ENCODE results near the gene SSU72.
"Not testable (repeated sequence)": the region's sequence is repeated elsewhere in the genome, so short reads cannot be mapped to it uniquely, and the experiment has no call there.

Gene SSU72

DNA sequence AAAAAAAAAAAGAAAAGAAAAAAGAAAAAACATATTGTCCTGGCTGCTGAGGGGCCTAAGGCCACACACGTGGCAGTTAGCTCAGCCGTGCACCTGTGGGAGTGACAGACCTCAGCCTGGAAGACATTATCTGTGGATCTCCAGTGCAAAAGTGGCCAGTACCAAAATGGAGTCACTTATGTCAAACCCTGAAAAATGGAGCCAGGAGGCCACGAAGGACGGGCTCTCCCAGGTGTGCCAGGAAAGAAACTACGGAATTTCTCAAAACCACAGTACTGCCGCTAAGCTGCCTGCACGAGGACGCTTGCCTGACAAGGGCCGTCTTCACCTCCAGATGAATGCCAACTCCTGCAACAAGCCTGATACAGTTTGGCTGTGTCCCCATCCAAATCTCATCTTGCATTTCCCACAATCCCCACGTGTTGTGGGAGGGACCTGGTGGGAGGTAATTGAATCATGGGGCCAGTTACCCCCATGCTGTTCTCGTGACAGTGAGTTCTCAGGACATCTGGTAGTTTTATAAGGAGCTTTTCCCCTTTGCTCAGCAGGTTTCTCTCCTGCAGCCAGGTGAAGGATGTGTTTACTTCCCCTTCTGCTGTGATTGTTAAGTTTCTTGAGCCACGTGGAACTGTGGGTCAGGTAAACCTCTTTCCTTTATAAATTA is 35.3 kb upstream of the SSU72 start:
- no peak for DNase-seq

DNA sequence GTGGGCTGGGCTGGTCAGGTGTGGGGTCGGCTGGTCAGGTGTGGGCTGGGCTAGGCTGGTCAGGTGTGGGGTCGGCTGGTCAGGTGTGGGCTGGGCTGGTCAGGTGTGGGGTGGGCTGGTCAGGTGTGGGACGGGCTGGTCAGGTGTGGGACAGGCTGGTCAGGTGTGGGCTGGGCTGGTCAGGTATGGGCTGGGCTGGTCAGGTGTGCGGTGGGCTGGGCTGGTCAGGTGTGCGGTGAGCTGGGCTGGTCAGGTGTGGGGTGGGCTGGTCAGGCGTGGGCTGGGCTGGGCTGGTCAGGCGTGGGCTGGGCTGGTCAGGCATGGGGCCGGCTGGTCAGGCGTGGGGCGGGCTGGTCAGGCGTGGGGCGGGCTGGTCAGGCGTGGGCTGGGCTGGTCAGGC is 31.6 kb upstream of the SSU72 start:
- DNase-seq, result no peak

DNA sequence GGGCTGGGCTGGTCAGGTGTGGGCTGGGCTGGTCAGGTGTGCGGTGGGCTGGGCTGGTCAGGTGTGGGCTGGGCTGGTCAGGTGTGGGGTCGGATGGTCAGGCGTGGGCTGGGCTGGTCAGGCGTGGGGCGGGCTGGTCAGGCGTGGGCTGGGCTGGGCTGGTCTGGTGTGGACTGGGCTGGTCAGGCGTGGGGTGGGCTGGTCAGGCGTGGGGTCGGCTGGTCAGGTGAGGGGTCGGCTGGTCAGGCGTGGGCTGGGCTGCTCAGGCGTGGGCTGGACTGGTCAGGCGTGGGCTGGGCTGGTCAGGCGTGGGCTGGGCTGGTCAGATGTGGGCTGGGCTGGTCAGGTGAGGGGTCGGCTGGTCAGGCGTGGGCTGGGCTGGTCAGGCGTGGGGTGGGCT is 31.1 kb upstream of the SSU72 start:
- no peak for DNase-seq

DNA sequence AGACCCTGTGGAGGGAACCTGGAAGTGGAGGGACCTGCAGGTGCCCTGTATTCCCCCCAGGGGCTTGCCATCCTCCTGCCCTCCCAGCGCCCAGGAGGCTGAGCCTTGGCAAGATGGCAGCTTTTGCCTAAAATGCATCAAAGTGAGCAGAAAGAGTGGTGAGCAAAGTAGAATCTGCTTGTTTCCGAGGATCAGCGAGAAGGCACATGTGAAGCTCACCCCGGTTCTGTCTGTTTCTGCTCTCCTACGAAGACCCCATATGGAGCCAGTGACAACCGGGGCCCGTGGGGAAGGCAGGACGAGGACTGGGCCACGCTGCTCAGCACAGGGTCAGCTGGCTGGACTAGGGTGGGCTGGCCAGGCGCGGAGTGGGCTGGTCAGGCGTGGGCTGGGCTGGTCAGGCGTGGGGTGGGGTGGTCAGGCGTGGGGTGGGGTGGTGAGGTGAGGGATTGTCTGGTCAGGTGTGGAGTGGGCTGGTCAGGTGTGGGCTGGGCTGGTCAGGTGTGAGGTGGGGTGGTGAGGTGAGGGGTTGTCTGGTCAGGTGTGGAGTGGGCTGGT is 30.4 kb upstream of the SSU72 start:
- no peak for DNase-seq

DNA sequence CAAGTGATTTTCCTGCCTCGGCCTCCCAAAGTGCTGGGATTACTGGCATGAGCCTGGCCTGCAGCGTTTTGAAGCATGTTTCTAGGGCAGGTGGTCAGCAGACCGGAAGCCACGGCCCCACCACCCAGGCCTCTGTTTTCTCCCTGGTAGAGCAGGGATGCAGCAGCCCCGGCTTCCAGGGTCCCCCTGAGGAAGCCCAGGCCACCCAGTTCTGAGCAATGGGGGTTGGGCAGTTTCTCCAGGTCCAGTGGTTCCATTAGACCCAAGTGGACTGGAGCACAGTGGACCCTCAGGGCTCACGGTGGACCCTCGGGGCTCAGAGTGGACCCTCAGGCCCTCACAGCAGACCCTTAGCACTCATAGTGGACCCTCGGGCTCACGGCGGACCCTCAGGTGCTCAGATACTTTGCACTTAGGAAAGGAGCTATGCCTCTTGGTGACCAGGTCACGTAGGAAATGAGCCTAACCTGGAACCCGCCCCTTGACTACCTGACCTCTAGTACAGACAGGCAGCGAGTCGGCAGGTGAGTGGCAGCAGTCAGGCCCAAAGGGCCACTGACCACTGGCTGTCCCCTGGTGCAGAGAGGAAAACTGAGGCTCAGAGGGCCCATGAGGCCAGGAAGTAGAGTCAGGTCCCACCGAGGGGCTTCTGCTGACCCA is 29.8 kb upstream of the SSU72 start:
- no peak for DNase-seq

DNA sequence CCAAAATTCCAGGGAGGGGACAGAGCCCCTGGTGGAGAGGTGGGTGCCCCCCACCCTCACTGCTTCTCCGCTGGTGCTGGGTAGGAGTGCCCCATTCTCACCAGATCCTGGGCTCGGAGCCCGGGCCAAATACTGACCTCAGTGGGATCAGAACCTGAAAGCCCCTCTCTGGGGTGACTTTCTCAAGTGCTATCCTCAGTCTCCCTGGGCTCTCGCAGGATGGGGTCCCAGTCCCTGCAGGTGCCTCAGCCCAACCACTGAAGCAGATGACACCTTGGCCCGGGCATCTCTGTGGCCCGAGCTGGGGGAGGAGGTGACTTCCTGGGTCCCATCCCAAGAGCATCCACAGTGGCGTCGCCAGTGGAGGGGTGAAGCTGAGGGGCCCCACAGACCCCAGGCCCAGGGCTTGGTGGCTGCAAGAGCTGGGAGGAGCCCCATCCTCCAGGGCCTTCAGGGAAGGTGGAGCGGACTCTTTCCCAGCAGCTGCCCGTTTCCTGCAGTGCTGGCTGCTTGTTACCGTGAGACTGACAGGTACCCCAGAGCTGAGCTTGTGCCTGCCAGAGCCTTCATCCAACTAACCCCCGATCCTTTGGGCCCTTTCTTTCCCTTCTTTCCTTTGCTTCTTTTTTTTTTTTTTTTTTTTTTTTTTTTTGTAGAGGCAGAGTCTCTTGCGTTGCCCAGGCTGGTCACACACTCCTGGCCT is 29.2 kb upstream of the SSU72 start:
- no peak for DNase-seq

DNA sequence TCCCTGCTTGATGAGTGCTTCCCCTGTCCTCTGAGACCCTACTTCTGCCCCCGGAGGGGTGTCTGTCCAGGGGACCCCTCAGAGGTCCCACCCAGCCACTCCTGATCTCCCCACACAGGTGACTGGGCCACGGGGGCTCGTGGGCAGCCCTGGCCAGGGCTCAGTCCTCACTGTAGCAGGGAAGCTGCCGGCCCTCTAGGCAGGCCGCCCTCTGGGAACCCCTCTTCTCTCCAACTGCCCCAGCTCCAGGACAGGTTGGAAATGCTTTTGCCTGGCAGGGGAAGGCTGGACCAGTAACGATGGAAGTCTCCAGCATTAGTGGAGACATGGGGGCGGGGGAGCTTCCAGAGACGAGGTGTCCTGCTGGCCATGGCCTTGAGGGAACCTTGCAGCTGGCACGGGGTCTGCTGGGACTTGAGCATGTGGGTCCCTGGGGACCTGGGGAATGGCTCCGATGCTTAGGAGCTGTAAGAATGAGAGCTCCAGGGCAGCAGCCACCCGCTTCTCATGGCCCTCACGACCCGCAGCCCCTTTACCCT is 28.4 kb upstream of the SSU72 start:
- no peak for DNase-seq

DNA sequence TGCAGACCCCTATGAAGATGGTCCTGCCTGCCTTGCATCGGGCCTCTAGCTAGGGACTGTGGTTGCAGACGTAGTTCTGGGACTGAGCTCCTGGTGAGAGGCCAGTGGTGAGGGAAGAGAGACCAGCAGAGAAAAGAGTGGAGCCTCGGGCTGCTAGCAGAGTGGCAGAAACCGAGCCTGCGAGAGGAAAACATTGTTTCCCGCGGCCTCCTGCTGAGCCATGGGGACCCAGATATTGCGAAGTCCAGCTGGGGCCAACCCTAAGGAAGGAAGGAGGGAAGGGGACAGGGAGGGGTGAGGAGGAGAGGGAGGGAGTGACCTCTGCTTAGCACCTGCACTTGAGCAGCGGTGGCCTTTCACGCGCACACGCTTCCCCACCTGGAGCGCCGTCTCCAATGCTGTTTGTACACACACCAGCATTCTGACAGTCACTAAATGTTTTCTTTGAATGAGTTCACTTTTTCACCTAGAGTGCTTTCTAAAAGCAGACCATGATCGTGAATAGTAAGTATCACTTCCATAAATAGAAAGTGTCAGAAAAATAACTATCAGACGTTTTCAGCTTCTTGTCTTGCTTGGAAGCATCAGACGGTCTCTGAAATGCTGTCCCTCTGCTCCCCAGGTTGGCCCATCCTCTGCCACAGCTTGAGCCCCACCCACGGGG is 27.8 kb upstream of the SSU72 start:
- no peak for DNase-seq

DNA sequence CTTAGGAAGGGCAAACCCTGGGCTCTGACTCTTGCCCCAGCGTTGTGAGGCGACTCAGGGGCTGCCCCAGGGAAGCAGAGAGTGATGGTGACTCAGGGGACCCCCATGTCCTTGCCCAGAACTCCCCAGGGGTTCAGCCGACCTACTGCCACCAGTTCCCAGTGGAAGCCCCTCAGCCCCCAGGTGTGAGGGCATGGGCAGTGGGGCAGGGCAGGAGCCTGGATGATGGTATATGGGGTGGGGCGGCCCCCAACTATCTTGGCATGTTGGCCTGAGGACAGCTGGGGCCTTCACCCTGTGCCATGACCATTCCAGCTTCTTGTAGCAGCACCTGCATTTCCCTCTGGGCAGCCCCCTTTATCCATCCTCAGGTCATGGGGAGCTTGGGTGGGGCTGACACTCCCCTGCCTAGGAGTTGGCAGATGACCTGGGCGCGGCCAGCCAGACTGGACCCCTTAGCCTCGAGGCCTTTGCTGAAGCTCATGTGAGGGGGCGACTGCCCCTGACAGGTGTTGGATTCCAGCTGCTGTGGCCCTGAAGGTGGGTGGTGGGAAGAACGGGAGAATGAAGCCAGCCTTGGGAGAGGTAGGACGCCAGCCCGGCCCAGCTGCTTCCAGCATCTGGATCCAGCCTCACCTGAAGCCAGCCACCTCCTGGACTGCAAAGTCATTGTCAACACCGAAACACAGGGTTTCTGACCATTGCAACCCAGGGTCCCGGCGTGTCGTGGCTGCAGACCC is 27.1 kb upstream of the SSU72 start:
- DNase-seq, result no peak

DNA sequence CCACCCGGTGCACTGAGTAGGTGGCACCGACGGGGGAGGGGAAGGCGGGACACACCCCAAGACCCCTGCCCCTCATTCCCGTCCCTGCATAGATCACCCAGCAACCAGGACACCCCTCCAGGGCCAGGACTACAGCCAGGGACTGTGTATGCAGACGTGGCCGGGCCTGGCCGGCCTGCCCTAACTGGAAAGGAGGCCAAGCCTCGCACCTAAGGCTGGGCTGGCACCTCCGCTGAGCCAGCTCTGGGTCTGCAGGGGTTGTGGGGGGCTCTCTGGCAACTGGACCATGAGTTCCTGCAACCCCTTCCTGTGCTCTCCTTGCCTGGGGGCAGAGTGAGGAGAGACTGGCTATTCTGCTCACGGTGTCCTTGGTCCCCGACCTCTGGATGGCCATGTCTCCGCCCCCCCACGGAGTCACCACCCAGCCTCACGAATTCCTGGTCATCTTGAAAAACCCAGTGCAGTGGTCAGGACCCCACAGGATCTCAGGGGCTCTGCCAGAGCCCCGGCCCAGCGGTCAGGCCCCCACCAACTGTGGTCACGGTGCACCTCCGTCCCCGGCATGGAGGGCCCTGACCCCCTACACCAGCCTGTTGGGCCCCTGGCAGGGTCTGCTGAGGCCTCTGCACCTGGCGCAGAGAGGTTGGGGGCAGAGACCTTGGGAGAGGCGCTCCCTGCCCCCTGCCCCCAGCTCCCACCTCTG is 26.3 kb upstream of the SSU72 start:
- no peak for DNase-seq

DNA sequence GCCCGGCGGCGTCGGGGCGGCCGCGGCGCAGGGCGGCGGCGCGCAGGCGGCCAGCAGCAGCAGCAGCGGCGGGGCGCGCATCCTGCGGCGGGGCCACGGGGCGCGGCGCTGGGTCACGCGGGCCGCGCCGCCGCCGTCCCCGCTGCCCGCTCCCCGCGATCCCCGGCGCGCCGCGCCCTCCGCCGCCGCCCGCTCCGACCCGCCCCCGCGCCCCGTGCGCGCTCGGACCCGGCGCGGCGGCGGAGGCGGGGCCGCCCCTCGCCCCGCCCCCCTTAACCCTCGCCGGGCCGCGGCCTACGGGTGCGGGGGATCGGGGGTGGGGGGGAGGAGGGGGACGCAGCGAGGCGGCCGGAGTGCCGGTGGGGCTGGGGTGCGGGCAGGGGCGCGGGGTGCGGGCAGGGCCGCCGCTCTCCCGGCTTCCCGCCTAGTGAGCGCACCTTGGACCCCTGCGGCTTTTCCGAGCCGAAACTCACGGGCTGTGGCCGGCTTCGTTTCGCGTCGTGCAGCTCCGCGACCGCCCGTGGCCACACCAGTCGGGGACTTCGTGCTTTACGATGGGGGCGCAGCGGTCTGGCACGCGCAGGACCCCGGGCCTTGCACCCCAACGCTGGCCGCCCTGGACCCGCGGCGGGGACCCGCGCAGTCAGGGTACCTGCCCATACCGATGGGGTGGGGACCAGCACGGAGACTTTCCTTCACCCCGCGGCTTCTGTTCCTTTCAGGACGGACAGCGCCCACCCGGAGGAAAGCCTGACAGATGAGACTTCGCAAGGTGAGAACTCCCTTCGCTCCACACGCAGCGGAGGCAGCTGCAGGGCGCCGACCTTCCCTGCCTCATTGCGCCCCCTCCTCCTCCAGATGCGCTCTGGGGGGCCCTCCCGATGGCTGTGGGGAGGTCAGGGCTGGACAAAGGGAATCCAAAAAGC is 25.5 kb upstream of the SSU72 start, which contains the start of gene FNDC10:
TSS of gene FNDC10 (minus strand) at position 201 of the 926 bp plus-strand sequence. CDS start at position 81, 120 bp downstream.
- DNase-seq, result peak in 1 of 2 donors; percentile 27

DNA sequence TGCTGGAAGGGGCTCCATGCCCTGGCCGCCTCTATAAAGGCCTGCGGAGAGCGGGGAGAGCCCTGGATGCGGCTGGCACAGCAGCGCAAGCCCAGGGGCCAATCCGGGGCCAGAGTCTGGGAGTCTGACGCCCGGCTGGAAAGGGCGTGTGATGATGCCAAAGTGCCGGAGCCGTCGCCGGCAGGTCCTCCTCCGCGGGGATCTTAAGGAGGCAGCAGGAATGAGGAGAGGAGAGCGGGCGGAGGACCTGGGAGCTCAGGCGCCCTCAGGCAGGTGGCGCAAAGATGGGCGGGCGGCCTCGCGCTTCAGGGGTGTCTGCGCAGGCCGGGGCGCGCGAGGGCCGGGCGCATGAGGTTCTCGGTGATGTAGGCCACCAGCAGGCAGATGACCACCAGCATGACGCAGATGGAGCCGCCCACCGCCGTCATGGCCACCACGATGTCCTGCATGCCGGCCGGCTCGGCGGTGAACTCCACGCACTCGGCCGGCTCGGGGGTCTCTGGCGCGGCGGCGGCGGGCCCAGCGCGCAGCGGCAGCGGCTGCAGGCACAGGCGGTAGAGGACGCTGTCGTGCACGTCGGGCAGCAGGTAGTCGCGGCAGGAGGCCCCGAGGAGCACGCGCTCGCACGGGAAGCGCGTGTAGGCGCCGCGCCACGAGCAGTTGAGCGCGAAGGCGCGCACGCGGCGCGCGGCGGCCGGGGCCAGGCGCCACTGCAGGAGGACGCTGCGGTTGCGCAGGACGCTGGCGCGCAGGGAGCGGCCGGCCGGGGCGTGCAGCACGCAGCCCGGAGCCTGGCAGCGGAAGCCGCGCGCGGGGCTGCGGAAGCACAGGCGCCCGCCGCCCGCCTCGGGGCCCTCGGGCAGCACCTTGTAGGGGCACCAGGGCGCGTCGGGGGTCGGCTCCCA is 24.6 kb upstream of the SSU72 start:
- DNase-seq, result peak in 1 of 2 donors; percentile 51

DNA sequence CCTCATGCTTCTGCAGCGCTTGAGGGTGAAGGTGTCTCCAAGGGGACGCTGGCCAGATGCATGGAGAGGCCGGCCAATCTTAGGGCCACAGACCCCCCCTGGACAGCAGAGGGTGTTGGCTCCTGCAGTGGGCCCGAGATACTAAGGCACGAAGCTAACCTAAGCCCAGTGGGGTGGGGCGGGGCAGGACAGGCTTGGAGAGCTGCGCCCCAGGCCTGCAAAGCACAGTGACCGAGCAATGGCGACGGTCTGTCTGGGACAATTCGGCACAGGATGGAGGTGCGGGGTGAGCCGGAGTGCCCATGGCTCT is 24.0 kb upstream of the SSU72 start:
- DNase-seq, result no peak

DNA sequence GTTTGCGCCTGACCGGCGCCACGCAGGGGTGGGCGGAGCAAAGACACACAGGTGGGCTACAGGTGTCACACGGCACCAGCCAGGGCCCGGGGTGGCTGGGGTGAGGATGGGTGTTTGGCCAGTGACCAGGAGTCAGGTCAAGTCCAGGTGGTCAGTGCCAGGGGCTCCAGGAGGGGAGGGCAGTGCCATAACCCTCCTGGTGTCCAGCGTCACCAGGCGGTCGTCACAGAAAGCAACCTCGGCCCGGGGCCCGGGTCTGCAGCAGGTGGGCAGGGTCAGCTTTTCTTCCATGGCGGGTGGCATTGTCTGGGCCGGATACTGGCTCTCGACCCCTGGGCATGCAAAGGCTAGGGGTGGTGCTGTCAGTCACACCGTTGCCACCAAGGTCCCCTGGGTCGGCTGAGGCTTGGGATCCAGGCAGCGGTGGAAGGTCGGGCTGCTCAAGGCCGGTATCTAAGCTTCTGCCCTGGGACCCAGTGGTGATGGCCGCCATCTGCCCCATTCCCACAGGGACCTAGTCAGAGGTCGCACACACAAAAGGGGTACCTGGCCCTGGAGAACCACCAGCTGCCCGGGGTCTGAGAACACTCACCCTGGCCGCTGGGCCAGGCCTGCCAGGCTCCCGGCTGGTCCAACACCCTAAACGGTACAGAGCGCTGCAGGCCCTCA is 23.5 kb upstream of the SSU72 start:
- no peak for DNase-seq

DNA sequence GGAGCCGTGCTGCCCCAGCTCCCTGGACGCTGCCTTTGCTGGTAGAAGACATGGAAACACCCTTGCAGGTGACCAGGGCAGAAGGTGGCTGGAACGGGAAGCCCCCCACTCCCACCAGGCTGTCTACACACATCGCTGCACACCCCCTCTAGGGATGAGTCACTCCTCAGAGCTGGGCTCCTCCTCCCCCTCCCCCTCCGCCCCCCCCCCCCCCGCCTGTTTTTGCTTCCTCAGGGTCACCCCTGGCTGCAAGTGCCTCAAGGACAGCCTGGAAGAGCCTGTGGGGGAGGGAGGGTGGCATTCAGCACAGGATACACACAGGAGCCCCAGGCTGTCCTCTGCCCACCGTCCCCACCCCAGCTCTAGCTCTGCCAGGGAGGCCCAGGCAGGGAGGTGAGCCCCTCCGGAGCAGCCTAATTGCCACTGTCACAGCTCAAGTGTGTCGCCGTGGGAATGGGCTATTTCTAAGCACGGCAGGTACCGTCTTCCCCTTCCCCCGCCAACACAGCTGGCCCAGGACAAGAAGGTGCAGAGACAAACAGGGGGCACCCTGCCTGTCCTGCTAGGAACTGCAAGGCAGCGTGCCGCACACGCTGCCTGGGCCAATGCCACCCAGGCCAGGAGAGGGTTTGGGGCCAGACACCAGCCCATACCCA is 22.7 kb upstream of the SSU72 start:
- DNase-seq, result no peak

DNA sequence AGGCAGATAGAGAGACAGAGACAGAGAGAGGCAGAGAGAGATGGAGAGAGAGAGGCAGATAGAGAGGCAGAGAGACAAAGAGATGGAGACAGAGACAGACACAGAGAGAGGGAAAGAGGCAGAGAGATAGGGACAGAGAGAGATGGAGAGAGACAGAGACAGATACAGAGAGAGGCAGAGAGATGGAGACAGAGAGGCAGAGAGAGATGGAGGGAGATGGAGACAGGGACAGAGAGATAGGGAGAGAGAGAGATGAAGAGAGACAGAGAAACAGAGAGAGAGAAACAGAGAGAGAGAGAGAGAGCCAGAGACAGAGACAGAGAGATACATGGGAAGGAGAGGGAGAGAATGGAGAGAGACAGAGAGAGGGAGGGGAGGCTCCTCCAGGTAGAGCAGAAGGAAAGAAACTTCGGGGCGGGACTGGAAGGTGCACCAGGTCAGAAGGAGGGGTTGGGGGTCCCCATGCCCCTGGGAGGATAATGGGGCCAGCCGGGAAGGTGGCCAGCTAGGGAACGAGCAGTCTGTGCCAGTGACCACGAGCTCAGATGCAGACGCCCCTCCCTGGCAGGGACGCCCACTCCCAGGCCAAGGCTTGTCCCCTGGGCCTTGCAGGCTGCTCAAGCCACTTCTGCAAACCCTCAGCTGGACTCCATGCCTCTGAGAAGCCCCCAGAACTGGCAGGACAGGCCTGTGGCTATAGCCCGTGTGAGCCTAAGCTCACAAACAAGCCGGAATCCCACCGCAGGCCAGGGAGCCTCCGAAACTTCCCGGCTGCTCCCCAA is 22.0 kb upstream of the SSU72 start:
- DNase-seq, result no peak

DNA sequence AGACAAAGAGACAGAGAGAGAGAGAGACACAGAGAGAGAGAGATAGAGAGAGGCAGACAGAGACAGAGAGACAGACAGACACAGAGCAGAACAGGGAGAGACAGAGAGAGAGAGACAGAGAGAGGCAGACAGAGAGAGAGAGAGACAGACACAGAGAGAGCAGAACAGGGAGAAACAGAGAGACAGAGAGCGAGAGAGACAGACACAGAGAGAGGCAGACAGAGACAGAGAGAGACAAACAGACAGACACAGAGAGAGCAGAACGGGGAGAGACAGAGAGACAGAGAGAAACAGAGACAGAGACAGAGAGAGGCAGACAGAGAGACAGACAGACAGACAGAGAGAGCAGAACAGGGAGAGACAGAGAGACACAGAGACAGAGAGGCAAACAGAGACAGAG is 20.7 kb upstream of the SSU72 start:
- DNase-seq, result not testable (repeated sequence)

Measured in stimulated activated CD4-positive, alpha-beta T cell treated with anti-CD3 and anti-CD28 coated beads, Interleukin-2, amount 100 ng/mL, for 24 hours (primary cell).